NCI-H446 (cell line): Measurements from ENCODE around the gene AQR.
A peak's percentile ranks its signal among the peaks of the same experiment; 100 is the strongest.

Experiments
- DNase-seq, 2 experiments: peaks; one replicate each; lab custom pipeline; 2025; lab: John Stamatoyannopoulos, UW

AQR gene

GRCh38 chr15:34879107-34879506 lies 90.4 kb downstream of the AQR start:
- no peak for DNase-seq

DNA sequence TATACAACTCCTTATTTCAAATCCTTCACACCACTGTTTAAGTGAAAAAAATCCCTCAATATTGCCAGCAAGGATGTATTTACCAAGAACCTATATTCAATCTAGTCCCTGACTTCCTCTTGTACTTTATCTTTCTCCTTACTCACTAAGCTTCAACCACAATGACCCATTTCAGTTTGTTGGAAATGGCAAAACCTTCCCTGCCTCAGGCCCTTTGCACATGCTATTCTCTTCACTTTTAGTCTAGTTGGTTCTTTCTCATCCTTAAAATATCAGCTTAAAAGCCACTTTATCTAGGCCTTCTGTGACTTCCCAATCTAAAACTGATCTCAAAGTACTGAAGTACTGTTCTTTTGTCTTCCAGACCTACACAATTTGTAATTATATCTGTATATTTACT lies 92.9 kb downstream of the AQR start:
- no peak for DNase-seq

GRCh38 chr15:34869110-34869509 lies 100.4 kb downstream of the AQR start:
- DNase-seq = no peak

- DNase-seq = no peak
Measured at GRCh38 chr15:34865531-34865930, 104.0 kb downstream of the AQR start.

DNA sequence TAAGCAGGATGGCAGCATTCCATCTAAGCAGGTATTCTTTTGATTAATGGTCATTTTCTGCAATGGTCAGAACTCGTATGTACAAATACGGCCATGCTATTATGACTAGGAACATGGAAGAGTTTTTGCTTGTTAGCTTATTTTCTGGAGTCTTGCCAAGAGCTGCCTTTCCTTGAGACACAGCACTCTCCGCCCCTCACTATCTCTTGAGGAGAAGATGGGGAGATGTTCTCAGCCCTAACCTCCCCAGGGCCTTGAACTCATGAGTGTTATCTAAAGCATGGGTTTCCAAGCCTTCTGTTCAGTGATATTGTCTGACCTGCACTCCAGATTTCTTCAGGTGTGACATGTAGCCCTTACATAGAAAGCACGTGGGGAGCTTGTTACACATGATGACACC lies 108.3 kb downstream of the AQR start:
- DNase-seq = no peak

GRCh38 chr15:34855893-34856292 lies 113.6 kb downstream of the AQR start:
- DNase-seq = peak in 1 of 2 experiments; percentile 72

DNA sequence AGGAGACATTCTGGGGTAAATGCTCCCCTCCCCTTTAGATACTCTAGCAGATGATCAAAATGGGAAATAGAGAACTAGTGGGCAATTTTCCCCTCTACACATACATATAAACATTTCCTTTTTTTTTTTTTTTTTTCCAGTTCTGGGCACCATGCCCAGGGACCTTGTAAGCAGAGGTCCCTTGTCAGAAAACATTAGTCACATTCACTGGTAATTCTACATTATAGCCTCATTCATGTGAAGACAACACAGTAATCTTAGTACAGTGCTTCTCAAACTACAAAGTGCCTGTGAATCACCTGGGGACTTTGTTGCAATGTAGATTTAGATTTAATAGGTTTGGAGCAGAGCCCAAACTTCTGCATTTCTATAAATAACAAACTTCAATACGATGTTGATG lies 114.1 kb downstream of the AQR start:
- DNase-seq = peak; percentile 32 to 53

GRCh38 chr15:34854232-34854631 lies 115.3 kb downstream of the AQR start:
- no peak for DNase-seq

- peak in 1 of 2 experiments; percentile 19 for DNase-seq
Measured at GRCh38 chr15:34853001-34853758, 116.4 kb downstream of the AQR start.

GRCh38 chr15:34851751-34852150 lies 117.8 kb downstream of the AQR start:
- no peak for DNase-seq

DNA sequence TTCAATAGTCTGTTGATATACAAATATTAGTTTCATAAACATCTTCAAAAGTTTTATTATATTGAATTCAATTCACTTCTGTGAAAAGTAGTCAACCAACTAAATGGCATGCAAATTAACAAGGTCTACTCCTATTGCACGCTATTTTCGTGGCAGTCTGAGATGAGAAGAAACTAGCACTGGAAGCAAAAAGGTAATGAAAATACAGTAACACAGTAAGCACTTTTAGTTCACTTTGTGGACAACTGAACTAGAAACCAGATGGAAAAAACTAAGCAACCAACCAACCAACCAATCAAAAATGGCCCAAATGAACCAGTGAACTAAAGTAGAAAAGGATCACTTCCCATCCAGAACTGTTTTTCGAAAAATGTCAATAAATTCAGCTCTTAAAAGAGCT lies 118.5 kb downstream of the AQR start:
- DNase-seq = no peak

- DNase-seq = peak in 1 of 2 experiments; percentile 4
Measured at GRCh38 chr15:34850121-34850520, 119.4 kb downstream of the AQR start.

DNA sequence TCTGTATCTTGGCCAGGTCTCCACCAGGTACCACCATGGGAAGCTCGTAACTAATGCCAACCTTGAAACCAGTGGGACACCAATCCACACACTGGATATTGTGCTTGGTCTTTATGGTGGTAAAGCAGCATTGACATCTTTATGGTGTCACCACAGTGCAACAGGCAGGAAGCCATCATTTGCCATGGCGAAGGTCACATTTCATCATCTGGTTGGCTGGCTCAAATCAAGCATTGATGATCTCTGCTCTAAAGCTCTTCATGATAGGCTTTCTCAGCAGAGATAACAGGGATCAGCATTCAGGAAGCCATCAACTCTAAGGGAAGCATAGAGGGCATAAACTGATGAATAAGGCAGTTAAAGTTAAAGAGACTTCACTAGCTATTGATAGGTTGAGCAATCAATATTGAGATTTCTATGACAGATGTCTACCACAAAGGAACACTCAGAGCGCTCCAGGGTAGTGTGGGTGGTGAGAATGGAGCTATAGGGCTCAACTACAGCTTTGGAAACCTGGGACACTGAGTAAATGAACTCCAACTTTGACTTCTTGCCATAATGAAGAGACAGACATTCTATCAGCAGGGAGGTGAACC lies 120.1 kb downstream of the AQR start:
- DNase-seq = no peak

DNA sequence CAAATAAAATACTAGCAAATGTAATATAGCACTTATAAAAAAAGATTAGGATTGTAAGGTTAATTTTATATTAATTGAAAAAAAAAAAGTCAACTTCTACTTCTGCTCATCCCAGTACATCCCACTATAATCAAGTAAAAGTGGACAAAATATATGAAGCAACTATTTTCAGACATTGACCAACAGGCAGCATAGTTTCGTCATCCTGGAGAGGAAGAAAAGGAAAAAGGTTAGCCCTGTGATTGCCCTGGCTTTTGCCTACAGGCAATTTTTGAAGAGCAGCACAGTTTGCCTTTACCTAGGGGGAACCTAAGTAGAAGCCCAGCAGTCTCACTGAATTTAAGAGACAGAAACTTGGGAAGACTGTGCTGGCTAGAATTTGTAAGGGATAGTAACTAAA lies 121.9 kb downstream of the AQR start:
- no peak for DNase-seq

- DNase-seq = peak in 1 of 2 experiments; percentile 26
Measured at GRCh38 chr15:34841262-34841725, 128.2 kb downstream of the AQR start.

DNA sequence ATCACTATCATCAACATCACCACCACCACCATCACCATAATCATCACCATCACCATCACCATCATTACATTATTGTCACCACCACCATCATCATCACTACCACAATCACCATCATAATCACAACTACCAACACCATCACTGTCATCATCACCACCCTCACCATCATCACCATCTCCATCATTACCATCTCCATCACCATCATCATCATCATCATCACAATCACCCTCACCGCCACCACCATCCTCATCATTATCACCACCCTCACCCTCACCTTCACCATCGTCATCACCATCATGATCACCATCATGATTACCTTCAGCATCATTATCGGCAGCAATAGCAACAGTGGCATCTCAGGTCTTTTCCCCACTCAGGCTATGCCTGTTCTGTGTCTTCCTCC lies 131.3 kb downstream of the AQR start:
- DNase-seq = no peak

DNA sequence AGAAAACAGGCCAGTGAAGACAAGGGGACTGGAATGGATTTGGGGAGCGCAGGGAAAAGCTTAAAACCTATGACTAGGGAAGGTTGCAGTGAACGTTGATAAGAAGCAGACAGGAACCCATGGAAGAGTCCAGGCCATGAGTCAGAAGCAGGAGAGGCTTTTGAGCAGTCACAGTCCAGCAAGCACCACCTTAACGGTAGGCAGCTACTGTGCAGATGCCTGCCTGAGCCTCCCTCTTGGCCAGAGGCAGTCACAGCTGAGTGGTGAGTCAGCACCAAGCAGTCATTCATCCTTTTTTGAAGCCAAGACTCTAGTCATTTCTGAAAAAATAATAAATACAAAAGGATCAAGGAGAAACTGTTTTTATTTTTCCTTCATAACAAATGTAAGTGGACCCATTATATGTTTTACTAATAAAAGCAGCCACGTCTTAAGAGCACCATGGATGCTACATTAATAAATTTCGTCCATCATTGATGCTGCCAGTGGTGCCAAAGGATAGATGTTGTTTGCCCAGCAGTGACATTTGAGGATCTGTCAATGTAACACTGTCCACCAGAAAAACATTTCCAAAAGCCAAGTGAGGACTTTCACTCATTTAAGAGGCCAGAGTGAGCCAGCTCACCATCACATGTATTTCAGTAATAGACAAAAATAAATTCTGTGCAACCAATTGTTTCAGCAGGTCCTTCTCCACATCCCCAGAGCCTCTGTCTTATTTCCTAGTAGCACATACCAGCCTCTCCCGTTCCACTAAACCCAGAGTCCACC lies 132.1 kb downstream of the AQR start:
- peak in 1 of 2 experiments; percentile 66 for DNase-seq

GRCh38 chr15:34828145-34828911 lies 141.2 kb downstream of the AQR start:
- no peak for DNase-seq

- DNase-seq = no peak
Measured at GRCh38 chr15:34821831-34822230, 147.7 kb downstream of the AQR start.

DNA sequence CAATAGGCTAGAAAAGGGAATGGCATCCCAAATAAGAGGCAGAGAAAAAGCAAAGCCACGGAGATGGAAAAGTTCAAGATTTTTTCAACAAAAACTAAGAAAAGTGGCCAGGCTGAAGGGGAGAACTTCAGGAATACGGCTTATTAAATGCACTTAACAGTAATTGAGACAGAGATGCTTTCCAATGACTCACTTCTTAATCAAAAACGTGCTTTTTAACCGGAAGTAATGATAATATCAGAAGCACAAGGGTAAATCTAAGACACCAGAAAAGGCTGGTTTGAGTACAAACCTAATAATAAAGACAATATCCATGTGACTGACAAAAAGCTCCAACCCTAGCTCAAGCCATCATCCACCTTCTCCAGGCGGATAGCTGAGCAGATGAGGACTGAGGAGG lies 149.4 kb downstream of the AQR start:
- DNase-seq = no peak

DNA sequence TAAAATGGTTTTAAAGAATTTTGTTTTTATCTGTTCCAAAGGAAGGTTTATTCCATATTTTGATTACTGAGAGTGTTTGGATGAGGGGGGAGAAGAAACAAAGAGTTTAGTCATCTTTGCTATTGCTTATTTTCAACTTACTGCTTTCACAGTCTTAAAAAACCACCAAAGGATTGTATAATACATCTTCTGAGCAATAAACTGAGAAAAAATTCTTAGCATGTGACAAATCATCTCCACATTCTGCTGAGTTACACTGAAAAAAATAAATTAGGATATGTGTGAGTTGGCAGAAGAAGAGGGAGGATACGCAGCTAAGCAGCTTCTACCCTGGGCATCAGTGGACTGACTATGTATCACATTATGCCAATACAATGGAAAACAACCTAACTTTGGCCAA lies 151.0 kb downstream of the AQR start:
- no peak for DNase-seq

GRCh38 chr15:34815836-34816235 lies 153.7 kb downstream of the AQR start:
- DNase-seq = no peak
